Ishikawa (cell line): ENCODE data around the gene PTPRN2.

Experiments used
- CEBPB ChIP-seq: IDR thresholded peaks from 2 replicates; pipeline ENCODE4 v1.6.1; 2012
- CREB1 ChIP-seq: IDR thresholded peaks from 2 replicates; pipeline ENCODE4 v1.6.1; 2012; ENCODE audit warnings: low read depth
- EGR1 ChIP-seq: IDR thresholded peaks from 2 replicates; pipeline ENCODE4 v1.6.1; 2012
- EP300 ChIP-seq: IDR thresholded peaks from 2 replicates; pipeline ENCODE4 v1.6.1; 2012; ENCODE audit warnings: borderline replicate concordance
- FOXM1 ChIP-seq: IDR thresholded peaks from 2 replicates; pipeline ENCODE4 v1.6.1; 2012; ENCODE audit warnings: low read depth, borderline replicate concordance
- MAX ChIP-seq: IDR thresholded peaks from 2 replicates; pipeline ENCODE4 v1.6.1; 2012
- NFIC ChIP-seq: IDR thresholded peaks from 2 replicates; pipeline ENCODE4 v1.6.1; 2012
- RAD21 ChIP-seq: IDR thresholded peaks from 2 replicates; pipeline ENCODE4 v1.6.1; 2012; ENCODE audit warnings: low read depth
- REST ChIP-seq: IDR thresholded peaks from 2 replicates; pipeline ENCODE4 v1.6.1; 2012; ENCODE audit warnings: low read depth, mild to moderate bottlenecking
- TAF1 ChIP-seq: IDR thresholded peaks from 2 replicates; pipeline ENCODE4 v1.6.1; 2012; ENCODE audit warnings: low read depth, mild to moderate bottlenecking
- TCF12 ChIP-seq: IDR thresholded peaks from 2 replicates; pipeline ENCODE4 v1.6.1; 2012; ENCODE audit warnings: low read depth
- TEAD4 ChIP-seq: IDR thresholded peaks from 2 replicates; pipeline ENCODE4 v1.6.1; 2012
- USF1 ChIP-seq: IDR thresholded peaks from 2 replicates; pipeline ENCODE4 v1.6.1; 2012
- YY1 ChIP-seq: IDR thresholded peaks from 2 replicates; pipeline ENCODE4 v1.6.1; 2012; ENCODE audit warnings: low read depth
- ZBTB7A ChIP-seq: IDR thresholded peaks from 2 replicates; pipeline ENCODE4 v1.6.1; 2012; ENCODE audit warnings: low read depth

PTPRN2 gene

GRCh38 chr7:157633465-157634185 is 954.0 kb downstream of the PTPRN2 start:
- TF ChIP-seq NFIC: no peak

GRCh38 chr7:157630301-157630853 is 957.2 kb downstream of the PTPRN2 start:
- no peak for TF ChIP-seq NFIC
- no peak for TF ChIP-seq YY1
- no peak for TF ChIP-seq TAF1
- TF ChIP-seq RAD21: no peak
- TF ChIP-seq EGR1: no peak

GRCh38 chr7:157628456-157628855 is 959.2 kb downstream of the PTPRN2 start:
- no peak for TF ChIP-seq EP300
- TF ChIP-seq NFIC: no peak
- no peak for TF ChIP-seq TEAD4
- no peak for TF ChIP-seq ZBTB7A
- TF ChIP-seq TAF1: no peak
- TF ChIP-seq RAD21: no peak
- no peak for TF ChIP-seq USF1
- no peak for TF ChIP-seq MAX
- TF ChIP-seq FOXM1: no peak
- TF ChIP-seq CREB1: no peak
- no peak for TF ChIP-seq REST
- TF ChIP-seq TCF12: no peak
- TF ChIP-seq CEBPB: no peak
- no peak for TF ChIP-seq EGR1
- TF ChIP-seq YY1: no peak

- TF ChIP-seq EGR1 (no peak), TCF12 (no peak), NFIC (no peak), USF1 (no peak)
Observed at GRCh38 chr7:157627646-157628045, 960.0 kb downstream of the PTPRN2 start.

- TF ChIP-seq YY1 (no peak), USF1 (no peak), EGR1 (no peak), FOXM1 (no peak), EP300 (no peak), CREB1 (no peak), RAD21 (no peak), ZBTB7A (no peak), NFIC (no peak), MAX (no peak)
Observed at GRCh38 chr7:157627033-157627432, 960.6 kb downstream of the PTPRN2 start.

GRCh38 chr7:157625973-157626742 is 961.5 kb downstream of the PTPRN2 start:
- TF ChIP-seq TEAD4: no peak
- TF ChIP-seq REST: no peak
- no peak for TF ChIP-seq USF1
- TF ChIP-seq NFIC: no peak
- no peak for TF ChIP-seq YY1
- TF ChIP-seq EP300: no peak
- no peak for TF ChIP-seq EGR1
- TF ChIP-seq CEBPB: no peak
- TF ChIP-seq TAF1: no peak
- TF ChIP-seq FOXM1: no peak
- TF ChIP-seq MAX: no peak
- no peak for TF ChIP-seq TCF12
